Neural cell (in vitro differentiated cells): Measurements from ENCODE around the gene PIP5K1B. TPM values are rescaled to one million over a fixed set of nuclear protein-coding genes. Genes with fewer than 3 reads are reported as not detected.

Source experiments
- H2AFZ ChIP-seq: fragments of 200-600, 300-800 bp; sonication (generic), shearing (Covaris generic); 2 replicates; pipeline ENCODE4 v1.6.0; 2014; ENCODE audit warnings: low read depth, mild to moderate bottlenecking, antibody characterized with exemption, low read length, moderate library complexity
- H3F3A ChIP-seq: fragments of 200-600 bp; shearing (Covaris generic); 2 replicates; pipeline ENCODE4 v1.6.1; 2016; ENCODE audit warnings: mild to moderate bottlenecking, moderate library complexity, mixed read lengths, antibody characterized with exemption, low read length; ENCODE audit not compliant: insufficient read depth, poor library complexity, severe bottlenecking
- H3K27ac ChIP-seq: fragments of 200-600, 300-800 bp; sonication (generic), shearing (Covaris generic); 2 replicates; pipeline ENCODE4 v1.5.1; 2014; ENCODE audit warnings: mild to moderate bottlenecking, low read length, moderate library complexity
- H3K27me3 ChIP-seq: fragments of 300-800, 200-600 bp; sonication (generic), shearing (Covaris generic); 2 replicates; pipeline ENCODE4 v1.6.0; 2014; ENCODE audit warnings: mild to moderate bottlenecking, low read depth, low read length, moderate library complexity; ENCODE audit not compliant: insufficient read depth
- H3K36me3 ChIP-seq: fragments of 300-800, 200-600 bp; sonication (generic), shearing (Covaris generic); 2 replicates; pipeline ENCODE4 v1.5.1; 2014; ENCODE audit warnings: mild to moderate bottlenecking, antibody characterized with exemption, low read length, moderate library complexity; ENCODE audit not compliant: insufficient read depth
- H3K4me2 ChIP-seq: fragments of 300-800, 200-600 bp; sonication (generic), shearing (Covaris generic); 2 replicates; pipeline ENCODE4 v1.6.0; 2014; ENCODE audit warnings: mild to moderate bottlenecking, low read length
- H3K4me3 ChIP-seq: fragments of 300-800, 200-600 bp; sonication (generic), shearing (Covaris generic); 2 replicates; pipeline ENCODE4 v1.5.1; 2014; ENCODE audit warnings: mild to moderate bottlenecking, low read length, moderate library complexity
- H3K79me2 ChIP-seq: fragments of 200-600 bp; shearing (Covaris generic); replicated peaks from 2 replicates; pipeline ENCODE4 v1.6.0; 2014; ENCODE audit warnings: mild to moderate bottlenecking, low read length, moderate library complexity; ENCODE audit not compliant: insufficient read depth
- H3K9ac ChIP-seq: fragments of 300-800, 200-600 bp; sonication (generic), shearing (Covaris generic); 2 replicates; pipeline ENCODE4 v1.6.1; 2016; ENCODE audit warnings: mild to moderate bottlenecking, low read length, mixed read lengths
- H3K9me2 ChIP-seq: fragments of 200-600 bp; shearing (Covaris generic); 2 replicates; pipeline ENCODE4 v1.6.1; 2016; ENCODE audit warnings: mild to moderate bottlenecking, low read length, mixed read lengths; ENCODE audit not compliant: insufficient read depth
- H3K9me3 ChIP-seq: fragments of 200-600, 300-800 bp; sonication (generic), shearing (Covaris generic); 2 replicates; pipeline ENCODE4 v1.6.1; 2016; ENCODE audit warnings: mild to moderate bottlenecking, mixed run types, low read length, moderate library complexity, mixed read lengths
- H4K20me1 ChIP-seq: fragments of 200-600 bp; shearing (Covaris generic); 2 replicates; pipeline ENCODE4 v1.6.1; 2016; ENCODE audit warnings: mild to moderate bottlenecking, mixed run types; ENCODE audit not compliant: insufficient read depth
- EP300 ChIP-seq: fragments of 450-650 bp; conservative IDR thresholded peaks from 2 replicates; pipeline ENCODE4 v1.6.1; 2014; ENCODE audit warnings: antibody characterized with exemption, mild to moderate bottlenecking, moderate library complexity; ENCODE audit not compliant: poor library complexity, severe bottlenecking
- EZH2 ChIP-seq: fragments of 200-600, 300-800 bp; shearing (Covaris generic), sonication (generic); IDR thresholded peaks from 2 replicates; pipeline ENCODE4 v1.6.1; 2014; ENCODE audit warnings: antibody characterized with exemption, low read length, borderline replicate concordance, mild to moderate bottlenecking; ENCODE audit not compliant: insufficient read depth, poor library complexity, severe bottlenecking
- MXI1 ChIP-seq: fragments of 450-650 bp; conservative IDR thresholded peaks from 2 replicates; pipeline ENCODE4 v1.6.1; 2014; ENCODE audit warnings: antibody characterized with exemption, mild to moderate bottlenecking; ENCODE audit not compliant: poor library complexity, severe bottlenecking
- POLR2AphosphoS5 ChIP-seq: IDR thresholded peaks from 2 replicates; pipeline ENCODE4 v1.6.1; 2012
- RAD21 ChIP-seq: fragments of 450-650 bp; conservative IDR thresholded peaks from 2 replicates; pipeline ENCODE4 v1.6.1; 2014; ENCODE audit warnings: antibody characterized with exemption, mild to moderate bottlenecking, moderate library complexity
- SMC3 ChIP-seq: fragments of 450-650 bp; conservative IDR thresholded peaks from 2 replicates; pipeline ENCODE4 v1.6.1; 2014; ENCODE audit warnings: antibody characterized with exemption, mild to moderate bottlenecking, moderate library complexity; ENCODE audit not compliant: poor library complexity
- TAF1 ChIP-seq: IDR thresholded peaks from 2 replicates; pipeline ENCODE4 v1.6.1; 2012; ENCODE audit warnings: low read depth
- polyA plus RNA-seq: library from polyadenylated mRNA; depleted of rRNA; stranded (reverse); fragments of >200 nt; gene quantifications from 2 replicates; pipeline ENCODE4 v1.2.3, GENCODE V29; 2014
- TF ChIP-seq, protein P1 (sequence below): fragments of 450-650 bp; IDR thresholded peaks from 2 replicates; pipeline ENCODE4 v1.5.1; 2014; ENCODE audit warnings: antibody characterized with exemption, mild to moderate bottlenecking, moderate library complexity; ENCODE audit not compliant: poor library complexity, severe bottlenecking
- TF ChIP-seq, protein P2 (sequence below): IDR thresholded peaks from 2 replicates; pipeline ENCODE4 v1.6.1; 2012; ENCODE audit warnings: borderline replicate concordance

The PIP5K1B gene
- polyA plus RNA-seq, 1 donor from 2014 or later = 1.5 TPM

DNA sequence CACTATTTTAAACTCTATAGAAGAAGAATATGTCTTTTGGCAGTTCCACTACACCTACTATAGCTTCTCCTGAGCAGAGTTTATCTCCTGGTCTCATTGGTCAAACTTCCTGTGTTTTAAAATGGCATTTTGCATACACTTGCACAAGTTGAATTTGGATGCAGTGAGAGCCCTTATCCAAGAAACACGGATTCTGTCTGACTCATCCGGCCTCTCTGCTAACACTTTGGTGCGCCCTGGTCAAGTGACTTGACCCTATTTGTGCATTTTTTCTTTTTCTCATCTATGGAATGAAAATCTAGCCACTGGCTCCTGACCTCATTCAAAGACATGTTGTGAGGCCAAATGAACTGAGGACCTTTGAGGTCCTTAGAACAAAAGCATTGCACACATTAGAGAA is 20.0 kb downstream of the PIP5K1B start:
- Histone ChIP-seq H4K20me1 (no peaks in the 10 kb centered on the region), H3F3A (no peaks in the 10 kb centered on the region), H3K9me3 (no peaks in the 10 kb centered on the region), H3K27me3 (no peaks in the 10 kb centered on the region), H3K9me2 (no peaks in the 10 kb centered on the region), H3K36me3 (no peaks in the 10 kb centered on the region), H3K27ac (no peak overlapping the region), H3K4me2 (no peak overlapping the region), H3K4me3 (no peak overlapping the region), H2AFZ (no peak overlapping the region), H3K79me2 (no peaks in the 10 kb centered on the region), H3K9ac (no peak overlapping the region)
- TF ChIP-seq EP300 = no peak
- TF ChIP-seq, protein P1, sequence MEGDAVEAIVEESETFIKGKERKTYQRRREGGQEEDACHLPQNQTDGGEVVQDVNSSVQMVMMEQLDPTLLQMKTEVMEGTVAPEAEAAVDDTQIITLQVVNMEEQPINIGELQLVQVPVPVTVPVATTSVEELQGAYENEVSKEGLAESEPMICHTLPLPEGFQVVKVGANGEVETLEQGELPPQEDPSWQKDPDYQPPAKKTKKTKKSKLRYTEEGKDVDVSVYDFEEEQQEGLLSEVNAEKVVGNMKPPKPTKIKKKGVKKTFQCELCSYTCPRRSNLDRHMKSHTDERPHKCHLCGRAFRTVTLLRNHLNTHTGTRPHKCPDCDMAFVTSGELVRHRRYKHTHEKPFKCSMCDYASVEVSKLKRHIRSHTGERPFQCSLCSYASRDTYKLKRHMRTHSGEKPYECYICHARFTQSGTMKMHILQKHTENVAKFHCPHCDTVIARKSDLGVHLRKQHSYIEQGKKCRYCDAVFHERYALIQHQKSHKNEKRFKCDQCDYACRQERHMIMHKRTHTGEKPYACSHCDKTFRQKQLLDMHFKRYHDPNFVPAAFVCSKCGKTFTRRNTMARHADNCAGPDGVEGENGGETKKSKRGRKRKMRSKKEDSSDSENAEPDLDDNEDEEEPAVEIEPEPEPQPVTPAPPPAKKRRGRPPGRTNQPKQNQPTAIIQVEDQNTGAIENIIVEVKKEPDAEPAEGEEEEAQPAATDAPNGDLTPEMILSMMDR = no peak
- TF ChIP-seq EZH2 = no peak
- TF ChIP-seq, protein P2, sequence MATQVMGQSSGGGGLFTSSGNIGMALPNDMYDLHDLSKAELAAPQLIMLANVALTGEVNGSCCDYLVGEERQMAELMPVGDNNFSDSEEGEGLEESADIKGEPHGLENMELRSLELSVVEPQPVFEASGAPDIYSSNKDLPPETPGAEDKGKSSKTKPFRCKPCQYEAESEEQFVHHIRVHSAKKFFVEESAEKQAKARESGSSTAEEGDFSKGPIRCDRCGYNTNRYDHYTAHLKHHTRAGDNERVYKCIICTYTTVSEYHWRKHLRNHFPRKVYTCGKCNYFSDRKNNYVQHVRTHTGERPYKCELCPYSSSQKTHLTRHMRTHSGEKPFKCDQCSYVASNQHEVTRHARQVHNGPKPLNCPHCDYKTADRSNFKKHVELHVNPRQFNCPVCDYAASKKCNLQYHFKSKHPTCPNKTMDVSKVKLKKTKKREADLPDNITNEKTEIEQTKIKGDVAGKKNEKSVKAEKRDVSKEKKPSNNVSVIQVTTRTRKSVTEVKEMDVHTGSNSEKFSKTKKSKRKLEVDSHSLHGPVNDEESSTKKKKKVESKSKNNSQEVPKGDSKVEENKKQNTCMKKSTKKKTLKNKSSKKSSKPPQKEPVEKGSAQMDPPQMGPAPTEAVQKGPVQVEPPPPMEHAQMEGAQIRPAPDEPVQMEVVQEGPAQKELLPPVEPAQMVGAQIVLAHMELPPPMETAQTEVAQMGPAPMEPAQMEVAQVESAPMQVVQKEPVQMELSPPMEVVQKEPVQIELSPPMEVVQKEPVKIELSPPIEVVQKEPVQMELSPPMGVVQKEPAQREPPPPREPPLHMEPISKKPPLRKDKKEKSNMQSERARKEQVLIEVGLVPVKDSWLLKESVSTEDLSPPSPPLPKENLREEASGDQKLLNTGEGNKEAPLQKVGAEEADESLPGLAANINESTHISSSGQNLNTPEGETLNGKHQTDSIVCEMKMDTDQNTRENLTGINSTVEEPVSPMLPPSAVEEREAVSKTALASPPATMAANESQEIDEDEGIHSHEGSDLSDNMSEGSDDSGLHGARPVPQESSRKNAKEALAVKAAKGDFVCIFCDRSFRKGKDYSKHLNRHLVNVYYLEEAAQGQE = no peak
- no peak for TF ChIP-seq RAD21
- no peak for TF ChIP-seq POLR2AphosphoS5
- TF ChIP-seq SMC3 = no peak
- TF ChIP-seq MXI1 = no peak
- TF ChIP-seq TAF1 = no peak

GRCh38 chr9:68726489-68726888 is 21.4 kb downstream of the PIP5K1B start:
- Histone ChIP-seq H3K27me3 (no peaks in the 10 kb centered on the region), H3K36me3 (no peaks in the 10 kb centered on the region), H3F3A (no peaks in the 10 kb centered on the region), H3K9ac (no peak overlapping the region), H3K9me3 (no peaks in the 10 kb centered on the region), H4K20me1 (no peaks in the 10 kb centered on the region), H3K27ac (no peak overlapping the region), H2AFZ (no peak overlapping the region), H3K4me3 (no peak overlapping the region), H3K9me2 (no peaks in the 10 kb centered on the region), H3K4me2 (no peak overlapping the region), H3K79me2 (no peaks in the 10 kb centered on the region)
- no peak for TF ChIP-seq MXI1
- no peak for TF ChIP-seq TAF1
- TF ChIP-seq POLR2AphosphoS5 = no peak
- TF ChIP-seq, protein P1 = no peak
- TF ChIP-seq RAD21 = no peak
- no peak for TF ChIP-seq EZH2
- TF ChIP-seq, protein P2 = no peak
- TF ChIP-seq EP300 = no peak
- TF ChIP-seq SMC3 = no peak
